Liver (tissue), 9 donors: ENCODE data around the gene EMP1. TPM values are rescaled to one million over a fixed set of nuclear protein-coding genes. Genes with fewer than 3 reads are reported as not detected.
A peak's percentile ranks its signal among the peaks of the same experiment; 100 is the strongest.

Experiments
- DNase-seq: peaks from one replicate; pipeline ENCODE4 v3.0.0-alpha.2; 2017; ENCODE audit warnings: low spot score
- H3K27ac ChIP-seq, 2 donors: one replicate each; pipeline ENCODE4 v1.7.0; 2013; ENCODE audit warnings: inconsistent platforms in 2 of 2, low read length in 2 of 2, control low read depth in 1 of 2, low read depth in 1 of 2, mild to moderate bottlenecking in 1 of 2
- H3K27me3 ChIP-seq, 4 donors: one replicate each; pipeline versions ENCODE4 v1.6.1 to v1.7.0; 2013; ENCODE audit warnings: low read length in 3 of 4, inconsistent platforms in 1 of 4, mild to moderate bottlenecking in 1 of 4, moderate library complexity in 1 of 4; ENCODE audit not compliant: control insufficient read depth in 4 of 4, insufficient read depth in 4 of 4
- H3K36me3 ChIP-seq, 4 donors: one replicate each; pipeline versions ENCODE4 v1.6.1 to v1.7.0; 2013; ENCODE audit warnings: low read length in 3 of 4, mild to moderate bottlenecking in 3 of 4, low read depth in 1 of 4, moderate library complexity in 1 of 4; ENCODE audit not compliant: control insufficient read depth in 4 of 4, insufficient read depth in 3 of 4
- H3K4me1 ChIP-seq, 4 donors: one replicate each; pipeline versions ENCODE4 v1.6.1 to v1.7.0; 2013; ENCODE audit warnings: low read length in 3 of 4, mild to moderate bottlenecking in 3 of 4, moderate library complexity in 1 of 4; ENCODE audit not compliant: control insufficient read depth in 4 of 4, insufficient read depth in 4 of 4
- H3K4me3 ChIP-seq, 3 donors: one replicate each; pipeline versions ENCODE4 v1.6.1 to v1.7.0; 2013; ENCODE audit warnings: low read length in 3 of 3, control low read depth in 1 of 3, low read depth in 1 of 3, mild to moderate bottlenecking in 1 of 3
- H3K9ac ChIP-seq, 2 donors: one replicate each; pipeline ENCODE4 v1.7.0; 2013; ENCODE audit warnings: low read length in 2 of 2, mild to moderate bottlenecking in 2 of 2, moderate library complexity in 2 of 2, control low read depth in 1 of 2, low read depth in 1 of 2
- H3K9me3 ChIP-seq, 4 donors: one replicate each; pipeline versions ENCODE4 v1.6.1 to v1.7.0; 2013; ENCODE audit warnings: low read length in 3 of 4; ENCODE audit not compliant: control insufficient read depth in 4 of 4
- ATF3 ChIP-seq: IDR thresholded peaks from 2 replicates; pipeline ENCODE4 v1.6.1; 2016; ENCODE audit warnings: antibody characterized with exemption
- CTCF ChIP-seq: fragments of 150-350 bp; IDR thresholded peaks from 2 replicates; pipeline ENCODE4 v1.5.1; 2017; ENCODE audit warnings: improper control_type of control experiment, low read depth, low read length; ENCODE audit not compliant: missing input control
- EGR1 ChIP-seq, 2 donors: IDR thresholded peaks; 2 replicates each; pipeline ENCODE4 v1.6.1; 2016 to 2018; ENCODE audit warnings: antibody characterized with exemption in 2 of 2, low read depth in 2 of 2
- FOXA1 ChIP-seq: IDR thresholded peaks from 2 replicates; pipeline ENCODE4 v1.6.1; 2016; ENCODE audit warnings: antibody characterized with exemption
- FOXA2 ChIP-seq: IDR thresholded peaks from 2 replicates; pipeline ENCODE4 v1.6.1; 2016; ENCODE audit warnings: antibody characterized with exemption
- GABPA ChIP-seq, 2 donors: IDR thresholded peaks in 1 of 2; conservative IDR thresholded peaks in 1 of 2; 2 replicates each; pipeline ENCODE4 v1.6.1; 2016; ENCODE audit warnings: antibody characterized with exemption in 2 of 2, mild to moderate bottlenecking in 1 of 2, moderate library complexity in 1 of 2
- HNF4A ChIP-seq, 2 donors: conservative IDR thresholded peaks; 2 replicates each; pipeline ENCODE4 v1.6.1; 2016; ENCODE audit warnings: antibody characterized with exemption in 2 of 2, mild to moderate bottlenecking in 2 of 2
- MAX ChIP-seq: IDR thresholded peaks from 2 replicates; pipeline ENCODE4 v1.6.1; 2016; ENCODE audit warnings: antibody characterized with exemption
- NR2F2 ChIP-seq: IDR thresholded peaks from 2 replicates; pipeline ENCODE4 v1.6.1; 2016; ENCODE audit warnings: antibody characterized with exemption
- RAD21 ChIP-seq, 2 donors: IDR thresholded peaks; 2 replicates each; pipeline ENCODE4 v1.6.1; 2016; ENCODE audit warnings: antibody characterized with exemption in 2 of 2, mild to moderate bottlenecking in 2 of 2
- REST ChIP-seq: IDR thresholded peaks from 2 replicates; pipeline ENCODE4 v1.6.1; 2016; ENCODE audit warnings: antibody characterized with exemption, mild to moderate bottlenecking
- RXRA ChIP-seq, 2 donors: IDR thresholded peaks; 2 replicates each; pipeline ENCODE4 v1.6.1; 2017 to 2018; ENCODE audit warnings: antibody characterized with exemption in 2 of 2, mild to moderate bottlenecking in 1 of 2
- SP1 ChIP-seq: IDR thresholded peaks from 2 replicates; pipeline ENCODE4 v1.6.1; 2018; ENCODE audit warnings: antibody characterized with exemption, mild to moderate bottlenecking
- TAF1 ChIP-seq: conservative IDR thresholded peaks from 2 replicates; pipeline ENCODE4 v1.6.1; 2016; ENCODE audit warnings: antibody characterized with exemption, mild to moderate bottlenecking
- YY1 ChIP-seq: IDR thresholded peaks from 2 replicates; pipeline ENCODE4 v1.6.1; 2016; ENCODE audit warnings: antibody characterized with exemption, mild to moderate bottlenecking
- ZBTB33 ChIP-seq: IDR thresholded peaks from 2 replicates; pipeline ENCODE4 v1.6.1; 2016; ENCODE audit warnings: antibody characterized with exemption
- WGBS: extraction: QIAGEN DNeasy Blood & Tissue Kit; methylation state at CpG from one replicate; pipeline ENCODE4 v1.1.7; 2013; 5-methylcytosine and 5-hydroxymethylcytosine counted together
- polyA plus RNA-seq, 2 donors: library from polyadenylated mRNA; stranded (reverse) in 1 of 2; unstranded in 1 of 2; fragments of 200-250 nt in 1 of 2; fragments of >200 nt in 1 of 2; fragmentation: Nextera tagmentation in 1 of 2; extraction: Ambion mirVana in 1 of 2; gene quantifications; one replicate each; pipeline versions ENCODE4 v1.2.1 to v1.2.3, GENCODE V29; 2013 to 2015
- total RNA-seq, 2 donors: library from RNA; depleted of rRNA; stranded (reverse); fragments of >200 nt; gene quantifications; one replicate each; pipeline ENCODE4 v1.2.3, GENCODE V29; 2014
- donor health status: healthy.
- donor health status: healthy.
- donor health status: healthy.
- donor health status: healthy.
- donor health status: healthy.

Gene EMP1
- total and polyA plus RNA-seq, 4 donors = 1.6 to 5.6 (median 3.6) TPM

GRCh38 chr12:13167906-13168305 lies 28.6 kb upstream of the EMP1 start:
- Histone ChIP-seq H3K4me1 (peaks cover 0 to 6% (median 0%) of the 10 kb centered on the region in 4 donors), H3K9me3 (peaks cover 0 to 2% (median 0%) of the 10 kb centered on the region in 4 donors), H3K27ac (no peak overlapping the region), H3K9ac (no peak overlapping the region), H3K27me3 (no peaks in the 10 kb centered on the region), H3K4me3 (no peak overlapping the region), H3K36me3 (no peaks in the 10 kb centered on the region)
- no peak for DNase-seq
- TF ChIP-seq FOXA1 (no peak), EGR1 (IDR thresholded peaks at IDR 0.05; ENCODE audit: low read depth in 2 of 2) (no peak), MAX (no peak)
- WGBS = 95% methylated on average over 4 of the region's 4 CpGs

DNA sequence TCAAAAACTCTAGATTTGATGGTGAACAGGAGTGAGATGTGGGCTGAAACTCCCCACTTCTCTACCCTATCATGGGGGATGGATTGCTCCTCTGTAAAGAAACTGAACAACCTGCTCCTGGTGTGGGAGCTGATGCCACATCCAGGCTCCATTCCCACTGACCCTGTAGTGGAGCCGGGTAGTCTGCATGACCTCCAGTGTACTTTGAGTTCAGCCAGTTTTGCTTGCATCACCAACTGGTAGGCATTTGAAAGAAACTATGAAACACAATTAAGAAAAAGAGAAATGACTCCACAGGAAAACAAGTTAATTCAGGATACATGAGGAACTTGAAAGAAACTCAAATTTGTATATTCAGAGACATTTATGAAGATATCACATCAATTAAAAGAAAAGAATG lies 27.3 kb upstream of the EMP1 start:
- DNase-seq = no peak
- Histone ChIP-seq H3K36me3 (no peaks in the 10 kb centered on the region), H3K9me3 (peaks cover 0 to 2% (median 0%) of the 10 kb centered on the region in 4 donors), H3K27ac (no peak overlapping the region), H3K4me1 (peaks cover 0 to 6% (median 0%) of the 10 kb centered on the region in 4 donors), H3K9ac (no peak overlapping the region), H3K4me3 (no peak overlapping the region), H3K27me3 (no peaks in the 10 kb centered on the region)
- WGBS = 26% methylated on average over 1 of the region's 1 CpG
- TF ChIP-seq FOXA1 (no peak), RAD21 (IDR thresholded peaks at IDR 0.05) (peak in 1 of 2 donors; percentile 5), FOXA2 (no peak), HNF4A (conservative IDR thresholded peaks at IDR 0.05) (peak; percentile 44 to 79), ATF3 (peak; percentile 55), RXRA (IDR thresholded peaks at IDR 0.05) (peak; percentile 34 to 86), REST (peak; percentile 21), SP1 (peak; percentile 12), NR2F2 (no peak), GABPA (IDR thresholded peaks at IDR 0.05 in 1 of 2, conservative IDR thresholded peaks at IDR 0.05 in 1 of 2) (no peak), ZBTB33 (no peak), YY1 (peak; percentile 65), CTCF (no peak), TAF1 (no peak)
